GM21367 (cell line): ENCODE measurements around the gene MFSD2A.
"Not testable (repeated sequence)": the region's sequence is repeated elsewhere in the genome, so short reads cannot be mapped to it uniquely, and the experiment has no call there.

ENCODE experiments used
- ATAC-seq: cut with Tn5 transposase; IDR thresholded peaks from one replicate; pipeline ENCODE4 v1.9.1; 2021; ENCODE audit not compliant: unreplicated experiment

Gene MFSD2A

DNA sequence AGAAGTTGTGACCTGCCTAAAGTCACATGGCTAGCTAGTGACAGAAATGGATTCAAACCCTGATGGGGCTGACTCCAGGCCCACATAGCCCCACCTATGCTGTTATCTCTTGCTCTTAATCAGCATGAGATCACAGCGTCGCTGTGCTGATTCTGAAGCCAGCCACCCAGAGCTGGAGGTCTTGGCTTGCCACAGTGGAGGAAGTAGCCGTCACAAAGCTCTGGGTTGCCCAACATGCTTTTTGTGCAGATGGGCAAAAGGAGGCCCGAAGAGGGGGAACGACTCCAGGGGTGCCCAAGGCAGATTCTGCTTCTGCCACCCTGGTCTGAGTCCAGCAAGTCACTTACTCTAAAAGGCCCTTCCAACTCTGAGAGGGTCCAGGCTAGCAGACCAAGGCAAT is 14.7 kb upstream of the MFSD2A start:
- ATAC-seq = no peak

DNA sequence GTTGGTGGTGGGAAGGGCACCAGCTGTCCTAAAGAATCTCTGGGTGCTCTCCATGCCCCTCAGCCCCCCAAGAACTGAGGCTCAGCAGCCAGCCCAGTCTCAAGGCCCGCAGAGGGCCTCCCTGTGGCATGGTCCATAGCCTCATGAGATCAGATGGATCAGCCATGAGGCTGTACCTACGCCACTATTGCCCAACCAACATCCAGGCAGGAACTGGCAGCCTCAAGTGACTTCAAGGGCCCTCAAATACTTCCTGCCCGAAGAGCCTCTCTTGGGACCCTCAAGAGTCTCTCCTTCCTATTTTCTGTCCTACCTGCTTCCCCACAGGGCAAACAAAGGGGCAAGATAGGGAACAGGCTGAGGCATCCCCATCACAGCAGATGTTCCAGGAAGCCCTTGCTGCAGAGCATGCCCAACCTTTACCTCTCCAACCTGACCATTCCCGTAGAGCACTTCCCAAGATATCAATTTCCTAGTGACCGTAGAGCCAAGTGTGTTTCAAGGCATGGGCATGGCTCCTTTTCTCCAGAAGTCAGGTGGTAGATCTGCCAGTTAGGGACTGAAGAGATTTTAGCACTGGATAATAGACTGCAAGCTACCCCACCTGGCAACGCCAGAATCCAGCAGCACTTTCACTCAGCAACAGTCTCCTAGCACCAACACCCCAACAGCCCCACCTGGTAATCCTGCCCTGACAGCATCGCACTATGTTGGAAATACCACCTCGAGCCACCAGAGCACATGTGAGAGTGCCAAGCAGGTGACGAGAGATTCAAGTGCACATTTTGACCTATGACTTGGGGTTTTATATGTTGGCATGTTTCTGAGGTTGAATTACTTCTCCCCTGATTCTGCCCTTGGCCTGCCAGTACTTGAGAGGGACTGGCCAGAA is 13.7 kb upstream of the MFSD2A start:
- no peak for ATAC-seq

DNA sequence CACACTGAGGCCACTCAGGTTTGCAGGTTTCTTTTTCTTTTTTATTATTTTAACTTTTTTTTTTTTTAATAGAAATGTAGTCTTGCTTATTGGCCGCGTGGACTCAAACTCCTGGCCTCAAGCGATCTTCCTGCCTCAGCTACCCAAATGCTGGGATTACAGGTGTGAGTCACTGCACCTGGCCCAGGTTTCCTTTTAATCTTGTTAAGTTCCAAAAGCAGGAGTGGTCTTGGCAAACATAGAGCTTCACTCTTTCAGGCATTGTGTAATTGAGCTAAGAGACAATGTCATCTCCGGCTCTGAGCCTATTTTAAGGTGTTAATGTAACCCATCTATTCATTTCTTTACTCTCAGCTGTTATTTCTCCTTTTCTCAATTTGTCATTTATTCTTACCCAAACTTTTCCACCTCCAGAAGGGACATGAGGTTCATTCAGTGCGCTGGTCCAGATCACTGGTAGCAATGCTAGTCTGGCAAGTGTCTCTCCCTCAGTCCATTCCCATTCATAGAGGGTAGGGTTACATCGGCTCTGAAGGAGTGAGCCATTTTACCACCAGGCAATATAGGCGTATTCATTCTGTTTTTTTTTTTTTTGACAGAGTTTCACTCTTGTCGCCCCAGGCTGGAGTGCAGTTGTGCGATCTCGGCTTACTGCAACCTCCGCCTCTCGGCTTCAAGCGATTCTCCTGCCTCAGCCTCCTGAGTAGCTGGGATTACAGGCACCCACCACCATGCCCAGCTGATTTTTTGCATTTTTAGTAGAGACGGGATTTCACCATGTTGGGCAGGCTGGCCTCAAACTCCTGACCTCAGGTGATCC is 11.3 kb upstream of the MFSD2A start:
- ATAC-seq = no peak

DNA sequence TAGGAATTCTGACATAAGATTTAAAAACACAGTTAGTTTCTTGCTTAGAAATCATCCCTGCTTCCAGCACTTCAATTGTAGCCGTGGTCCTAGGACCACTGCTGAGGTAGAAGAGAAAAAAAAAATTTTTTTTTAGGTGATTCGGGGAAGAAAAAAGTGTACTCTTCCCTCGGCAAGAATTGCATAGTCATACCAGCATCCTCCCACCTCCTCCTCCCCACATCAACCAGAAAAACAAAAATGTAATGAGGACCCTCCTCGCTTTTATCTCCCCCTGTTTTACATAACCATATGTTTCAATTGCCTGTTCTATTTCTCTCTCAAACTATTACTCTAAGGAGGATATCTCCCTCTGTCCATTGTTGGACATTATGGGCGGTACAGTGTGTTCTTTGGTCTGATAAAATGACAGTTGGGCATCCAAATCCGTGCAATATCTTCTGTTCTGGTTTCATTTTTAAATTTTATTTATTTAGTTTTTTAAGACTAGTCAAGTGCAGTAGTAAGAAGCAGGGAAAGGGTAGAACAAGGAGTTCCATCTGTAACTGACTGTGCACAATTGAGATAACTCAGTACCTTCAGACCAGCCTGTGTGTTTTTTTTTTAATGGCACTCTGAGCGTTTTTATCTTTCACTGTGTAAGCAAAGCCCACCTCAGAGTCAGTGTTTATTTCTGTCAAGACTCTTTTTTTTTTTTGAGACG is 10.4 kb upstream of the MFSD2A start:
- ATAC-seq = no peak

DNA sequence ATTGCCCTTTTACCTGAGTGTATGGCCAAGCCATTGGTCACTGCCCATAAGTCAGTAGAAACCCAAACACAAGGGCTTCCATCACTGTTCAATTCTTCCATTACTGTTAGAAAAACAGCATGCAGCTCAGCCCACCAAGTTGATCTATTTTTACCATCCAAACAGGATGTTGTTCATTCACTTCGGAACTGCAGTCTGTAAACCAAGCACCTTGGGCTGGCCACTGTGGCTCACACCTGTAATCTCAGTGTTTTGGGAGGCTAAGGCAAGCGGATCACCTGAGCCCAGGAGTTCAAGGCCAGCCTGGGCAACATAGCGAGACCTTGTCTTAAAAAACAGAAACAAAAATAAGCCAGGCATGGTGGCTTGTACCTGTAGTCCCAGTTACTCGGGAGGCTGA is 8.7 kb upstream of the MFSD2A start:
- ATAC-seq = no peak

DNA sequence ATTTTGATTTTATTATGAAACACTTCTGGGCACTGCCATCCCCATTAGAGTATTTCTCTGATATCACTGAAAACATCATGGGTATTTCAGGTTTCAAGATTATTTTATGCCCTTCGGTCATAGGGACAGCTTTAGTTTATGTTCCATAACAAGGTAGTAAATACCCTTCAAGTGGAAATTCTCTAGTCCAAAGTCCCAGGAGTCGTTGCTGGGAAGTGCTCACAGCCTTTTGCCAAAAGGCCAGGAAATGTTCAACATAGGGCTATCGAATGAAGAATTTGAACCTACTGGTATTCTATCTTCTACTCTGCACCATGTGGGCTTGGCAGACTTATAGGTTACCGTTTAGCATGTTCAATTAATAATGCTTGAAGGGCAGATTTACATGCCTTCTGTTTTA is 7.7 kb upstream of the MFSD2A start:
- no peak for ATAC-seq

DNA sequence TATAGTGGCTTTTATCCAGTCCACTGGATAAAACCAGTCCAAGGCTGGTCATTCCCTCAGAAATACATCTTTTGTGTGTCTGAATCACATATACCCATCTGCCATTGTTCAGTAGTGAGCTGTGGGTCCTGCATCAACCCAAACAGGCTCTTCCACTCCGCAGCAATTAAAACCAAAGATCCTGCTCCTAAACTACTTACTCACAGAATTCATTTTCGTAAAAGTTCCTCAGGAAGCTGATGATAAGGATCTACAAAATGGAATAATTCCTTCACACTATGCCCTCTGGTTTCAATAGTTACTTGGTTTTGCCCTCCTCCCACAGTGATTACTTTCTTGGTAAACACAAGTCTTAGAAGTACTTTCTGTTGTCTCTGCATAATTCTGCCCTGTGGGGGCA is 5.1 kb upstream of the MFSD2A start:
- no peak for ATAC-seq

DNA sequence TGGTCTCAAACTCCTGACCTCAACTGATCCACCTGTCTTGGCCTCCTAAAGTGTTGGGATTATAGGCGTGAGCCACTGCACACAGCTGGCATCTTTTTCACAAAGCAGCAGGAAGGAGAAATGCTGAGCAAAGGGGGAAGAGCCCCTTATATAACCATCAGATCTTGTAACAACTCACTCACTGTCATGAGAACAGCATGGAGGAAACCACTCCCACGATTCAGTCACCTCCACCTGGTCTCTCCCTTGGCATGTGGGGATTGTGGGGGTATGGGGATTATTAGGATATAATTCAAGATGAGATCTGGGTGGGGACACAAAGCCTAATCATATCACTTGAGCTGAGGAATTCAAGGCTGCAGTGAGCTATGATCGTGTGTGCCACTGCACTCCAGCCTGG is 3.0 kb upstream of the MFSD2A start:
- ATAC-seq = no peak

DNA sequence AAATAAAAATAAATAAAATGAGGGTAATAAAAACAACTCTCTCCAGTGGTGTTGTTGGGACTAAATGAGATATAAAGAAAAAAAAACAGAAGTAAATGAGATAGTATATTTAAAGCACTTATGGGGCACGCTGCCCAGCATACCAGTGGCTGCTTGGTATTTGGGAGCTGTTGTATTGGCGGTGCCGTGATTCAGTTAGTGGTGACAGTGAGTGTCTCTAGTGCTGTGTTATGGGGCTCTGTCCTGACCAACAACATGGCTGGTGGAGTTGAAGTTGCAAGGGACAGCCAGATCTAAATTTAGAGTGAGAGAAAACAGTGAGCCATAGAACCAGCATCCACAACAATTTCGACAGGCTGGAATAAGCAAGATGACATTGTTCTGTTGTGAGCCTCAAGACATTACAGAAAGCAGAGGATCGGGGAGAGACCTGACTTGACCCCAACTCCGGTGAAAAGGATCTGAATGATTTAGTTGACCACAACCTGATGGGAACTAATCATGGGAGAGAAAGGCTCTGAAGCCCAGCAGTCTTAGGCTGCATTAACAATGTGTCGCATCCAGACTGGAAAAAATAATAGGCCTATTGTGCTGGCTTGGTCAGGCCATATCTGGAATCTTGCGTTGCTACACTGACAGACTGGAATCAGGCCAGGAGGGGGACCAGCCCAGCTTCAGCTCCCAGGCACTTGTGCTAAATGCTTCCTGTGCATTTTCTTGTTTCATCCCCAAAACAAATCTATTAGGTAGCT is 2.4 kb upstream of the MFSD2A start:
- no peak for ATAC-seq

DNA sequence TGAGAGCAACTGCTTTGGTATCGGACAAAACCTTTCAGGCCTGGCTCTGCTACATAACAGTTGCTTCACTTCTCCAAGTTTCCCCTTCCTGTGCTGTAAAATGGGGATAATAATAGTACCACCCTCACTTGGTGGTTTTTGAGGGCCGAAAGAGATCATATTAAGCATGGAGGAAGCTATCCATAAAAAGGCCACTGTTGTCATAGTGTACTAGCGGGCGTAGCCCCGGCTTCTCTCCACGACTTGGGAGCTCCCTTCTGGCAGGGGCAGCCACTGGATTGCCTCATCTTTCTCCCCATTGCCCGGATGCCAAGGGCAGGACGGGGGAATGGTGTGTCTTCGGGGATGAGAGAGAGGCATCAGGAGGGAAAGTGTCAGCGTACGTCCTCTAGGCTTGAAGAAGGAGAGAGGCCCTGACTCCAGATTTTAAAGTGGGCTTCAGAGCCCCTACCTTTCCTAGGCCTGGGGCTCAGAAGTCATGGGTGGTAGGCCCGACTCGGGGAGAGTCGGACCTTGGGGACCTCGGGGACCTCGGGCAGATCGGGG is 548 bp upstream of the MFSD2A start:
- no peak for ATAC-seq

DNA sequence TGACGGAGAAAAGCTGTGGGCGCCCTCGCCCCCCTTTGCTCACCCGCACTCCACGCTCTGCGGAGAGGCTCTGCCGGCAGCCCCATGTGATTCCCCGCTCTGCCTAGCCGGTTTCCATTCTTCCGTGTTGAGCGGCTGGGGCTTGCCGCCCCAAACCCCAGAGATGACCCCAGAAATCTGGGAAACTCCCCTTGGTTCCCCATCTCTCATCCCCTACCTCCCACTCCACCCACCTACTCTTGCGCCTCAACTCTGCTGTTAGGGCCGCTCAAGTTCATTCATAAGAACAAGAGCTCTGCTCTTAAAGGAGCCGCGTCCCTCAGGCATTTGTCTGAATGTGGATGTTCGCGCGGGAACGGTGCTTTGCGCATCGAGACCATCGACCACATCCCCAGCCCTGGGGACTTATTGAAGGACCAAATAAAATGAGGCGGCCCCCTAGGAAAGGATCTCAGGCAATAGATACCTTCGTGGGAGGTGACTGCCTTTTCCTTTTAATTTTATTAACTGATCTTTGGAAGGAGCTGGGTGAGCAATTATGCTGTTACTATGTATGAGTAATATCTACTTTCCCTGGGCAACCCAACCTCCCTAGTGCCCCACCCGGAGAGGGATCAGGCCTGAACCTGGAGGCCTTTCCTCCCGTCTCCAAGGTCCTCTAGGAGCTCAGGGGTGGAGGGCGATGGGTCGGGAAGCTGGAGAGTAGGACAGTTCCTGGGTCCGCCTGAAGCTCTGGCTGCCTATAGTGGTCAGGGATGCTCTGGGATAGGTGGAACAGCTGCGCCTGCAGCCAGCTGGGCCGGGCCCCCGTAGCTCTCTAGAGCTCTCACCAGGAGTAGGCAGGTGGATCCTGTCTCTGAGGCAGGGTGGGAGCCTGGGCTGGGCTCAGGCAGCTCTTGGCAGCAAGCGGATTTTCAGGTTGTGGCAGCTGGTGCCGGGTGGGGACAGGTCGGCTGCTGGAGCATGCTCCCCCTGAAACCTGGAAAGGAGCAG is 898 bp downstream of the MFSD2A start:
- ATAC-seq = no peak

DNA sequence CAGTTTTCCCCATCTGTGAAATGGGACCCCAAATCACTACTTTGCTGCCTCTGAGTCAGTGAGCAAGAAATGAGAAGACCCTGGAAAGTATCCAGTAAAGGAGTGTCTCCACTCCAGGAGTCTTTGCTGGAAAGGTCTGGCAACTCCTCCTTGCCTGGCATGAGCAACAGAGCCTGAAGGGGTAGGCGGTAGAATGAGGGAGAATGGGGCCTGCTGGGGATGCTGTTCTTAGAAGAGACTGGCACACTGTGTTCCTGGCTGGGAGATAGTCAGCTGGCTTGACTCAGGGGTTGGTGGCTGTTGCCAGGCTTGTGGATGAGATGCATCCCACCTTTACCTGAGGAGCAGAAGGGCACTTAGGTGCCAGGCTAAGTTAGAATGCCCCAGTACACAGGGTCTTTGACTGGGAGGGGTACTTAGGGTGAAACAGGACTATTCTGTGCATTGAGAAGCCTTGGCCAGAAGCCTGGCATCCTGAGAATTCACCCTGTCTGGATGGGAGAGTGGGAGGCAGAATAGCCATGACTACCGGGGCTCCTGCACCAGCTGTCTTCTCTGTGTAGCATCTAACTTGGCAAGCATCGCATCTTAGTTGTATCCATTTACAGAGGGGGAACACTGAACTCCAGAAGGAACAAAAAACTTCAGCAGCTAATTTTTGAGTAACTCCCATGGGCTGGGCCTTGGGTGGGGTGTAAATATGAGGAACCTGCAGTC is 2.5 kb downstream of the MFSD2A start:
- no peak for ATAC-seq

DNA sequence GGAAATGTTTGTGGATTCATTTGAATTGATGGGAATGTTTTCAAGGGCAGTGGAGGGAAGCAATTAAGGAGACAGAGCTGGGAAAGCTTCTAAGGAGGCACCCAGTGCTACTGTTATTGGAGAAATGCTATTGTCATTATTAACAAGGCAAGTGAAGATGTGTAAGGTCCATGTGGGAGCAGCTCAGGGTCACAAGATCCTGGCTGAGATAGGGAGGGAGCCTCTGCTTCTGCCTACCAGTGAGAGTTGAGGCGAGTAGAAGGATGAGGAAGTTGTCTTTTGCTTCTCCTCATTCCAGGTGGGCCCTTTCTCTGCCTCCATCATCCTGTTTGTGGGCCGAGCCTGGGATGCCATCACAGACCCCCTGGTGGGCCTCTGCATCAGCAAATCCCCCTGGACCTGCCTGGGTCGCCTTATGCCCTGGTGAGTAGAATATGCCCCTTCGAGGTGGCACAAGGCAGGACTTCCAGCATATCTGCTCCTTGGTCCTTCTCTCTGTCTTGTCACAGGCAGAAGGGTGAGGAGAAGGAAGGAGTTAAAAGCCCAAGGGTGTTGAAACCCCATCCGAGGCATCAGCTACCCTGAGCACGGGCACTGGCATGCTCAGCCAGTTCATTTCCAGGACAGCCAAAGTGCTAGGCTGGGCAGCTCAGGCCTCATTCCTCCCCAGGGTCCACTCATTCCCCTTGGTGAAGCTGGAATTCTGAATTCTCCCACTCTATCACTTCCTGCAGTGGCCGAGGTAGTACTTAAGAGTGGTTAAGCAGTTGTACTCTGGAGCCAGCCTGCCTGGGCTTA is 3.7 kb downstream of the MFSD2A start:
- no peak for ATAC-seq

DNA sequence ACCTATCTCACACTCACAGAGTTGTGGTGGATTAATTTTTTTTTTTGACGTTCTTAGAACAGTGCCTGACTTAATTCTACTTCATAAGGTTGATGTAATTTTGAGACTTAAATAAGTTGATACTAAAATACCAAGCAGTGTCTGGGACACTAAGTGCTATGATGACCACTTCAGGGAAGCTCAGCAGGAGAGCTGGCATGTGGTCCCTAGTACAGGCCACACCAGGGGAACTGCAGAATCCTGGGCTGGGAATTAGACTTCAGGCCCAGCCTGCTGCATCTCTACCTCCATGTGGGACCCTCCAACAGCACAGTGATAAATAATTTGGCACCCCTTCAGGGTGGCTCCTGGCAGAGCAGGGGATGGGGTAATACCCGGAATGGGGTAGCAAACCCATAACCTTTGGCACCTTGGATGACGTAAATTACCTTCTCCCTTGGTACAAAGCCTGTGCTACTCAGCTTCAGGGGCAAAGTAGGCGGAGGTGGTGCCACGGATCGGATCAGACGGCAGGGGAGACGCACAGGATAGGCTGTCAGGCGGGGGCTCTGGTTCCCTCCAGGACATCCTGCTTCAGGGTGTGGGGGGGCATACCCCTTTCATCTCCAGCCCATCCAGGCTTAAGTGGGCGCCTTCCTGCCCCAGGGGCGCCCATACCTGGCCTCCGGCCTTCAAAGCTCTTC is 4.8 kb downstream of the MFSD2A start:
- ATAC-seq = no peak

DNA sequence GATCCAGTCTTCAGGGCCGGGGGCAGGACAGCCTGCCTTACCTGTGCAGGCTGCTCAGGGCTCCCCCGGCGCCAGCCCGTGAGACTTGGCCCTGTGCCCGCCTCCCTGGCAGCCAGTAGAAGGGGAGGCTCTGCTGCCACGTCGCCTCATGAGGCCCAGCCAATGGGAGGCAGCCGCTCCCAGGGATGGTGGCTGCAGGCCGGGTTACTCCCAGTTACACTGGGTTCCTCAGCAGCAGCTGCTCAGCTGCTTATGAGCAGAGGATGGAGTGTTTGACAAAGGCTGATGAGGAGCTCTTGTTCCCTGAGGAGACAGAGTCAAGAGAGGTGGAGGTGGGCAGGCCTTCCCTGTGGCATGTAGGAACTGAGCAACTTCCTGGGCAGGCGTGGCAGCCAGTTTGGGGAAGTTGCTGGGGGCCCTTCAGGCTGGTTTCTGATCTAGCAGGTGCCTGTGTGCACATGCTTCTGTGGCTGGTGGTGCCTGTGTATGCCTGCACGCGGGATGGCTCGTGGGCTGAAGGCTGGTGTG is 5.5 kb downstream of the MFSD2A start:
- ATAC-seq = no peak

DNA sequence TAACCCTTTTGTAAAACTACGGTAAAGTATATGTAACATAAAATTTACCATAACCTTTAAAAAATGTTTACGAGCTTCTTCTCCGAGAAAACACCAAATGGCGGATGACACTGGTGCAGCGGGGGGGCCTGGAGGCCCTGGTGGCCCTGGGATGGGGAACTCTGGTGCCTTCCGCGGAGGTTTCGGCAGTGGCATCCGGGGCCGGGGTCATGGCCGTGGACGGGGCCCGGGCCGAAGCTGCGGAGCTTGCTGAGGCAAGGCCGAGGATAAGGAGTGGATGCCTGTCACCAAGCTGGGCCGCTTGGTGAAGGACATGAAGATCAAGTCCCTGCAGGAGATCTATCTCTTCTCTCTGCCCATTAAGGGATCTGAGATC is 7.5 kb downstream of the MFSD2A start:
- ATAC-seq = no peak

DNA sequence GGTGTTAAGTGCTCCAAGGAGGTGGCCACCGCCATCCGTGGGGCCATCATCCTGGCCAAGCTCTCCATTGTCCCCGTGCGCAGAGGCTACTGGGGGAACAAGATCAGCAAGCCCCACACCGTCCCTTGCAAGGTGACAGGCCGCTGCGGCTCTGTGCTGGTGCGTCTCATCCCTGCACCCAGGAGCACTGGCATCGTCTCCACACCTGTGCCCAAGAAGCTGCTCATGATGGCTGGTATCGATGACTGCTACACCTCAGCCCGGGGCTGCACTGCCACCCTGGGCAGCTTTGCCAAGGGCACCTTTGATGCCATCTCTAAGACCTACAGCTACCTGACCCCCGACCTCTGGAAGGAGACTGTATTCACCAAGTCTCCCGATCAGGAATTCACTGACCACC is 8.0 kb downstream of the MFSD2A start:
- ATAC-seq = not testable (repeated sequence)
